ENCODE measurements around the gene PHYHD1. TPM values are rescaled to one million over a fixed set of nuclear protein-coding genes. Genes with fewer than 3 reads are reported as not detected.

The PHYHD1 gene
- polyA plus RNA-seq, 1 of the 3 experiments (the other 2 are of a cell fraction), result not detected

DNA sequence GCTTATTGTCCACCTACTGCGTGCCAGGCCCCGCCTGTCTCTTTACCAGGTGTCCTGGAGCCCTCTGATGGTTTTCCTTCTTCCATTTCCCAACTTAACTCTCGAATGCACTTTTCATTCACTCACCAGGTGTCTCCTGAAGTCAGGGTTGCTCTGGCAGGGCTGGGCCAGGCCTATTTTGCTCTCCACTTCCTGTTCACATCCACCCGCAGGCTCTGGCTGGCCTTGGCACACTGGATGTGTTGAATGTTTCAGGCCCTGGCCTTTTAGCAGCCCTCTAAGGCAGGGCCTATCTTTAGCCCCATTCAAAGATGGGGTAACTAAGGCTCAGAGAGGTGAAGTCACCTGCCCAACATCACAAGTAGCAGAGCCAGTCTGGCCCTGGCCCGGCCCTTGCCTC lies 22.4 kb upstream of the PHYHD1 start:
- Histone ChIP-seq H3K79me2 (ENCODE audit: insufficient read depth) (peaks cover 85% of the 10 kb centered on the region; the same call in 1 of the 2 replicates), H3F3A (replicated peaks; ENCODE audit: insufficient read depth) (peaks cover 1% of the 10 kb centered on the region), H3K36me3 (replicated peaks in 1 of 2; ENCODE audit: control insufficient read depth in 1 of 2, insufficient read depth in 2 of 2, low read length in 1 of 2) (peaks cover 4 to 28% of the 10 kb centered on the region in 2 experiments), H3K9me3 (no peaks in the 10 kb centered on the region), H3K9ac (no peak overlapping the region), H3K27me3 (ENCODE audit: insufficient read depth) (no peaks in the 10 kb centered on the region), H3K4me2 (no peak overlapping the region), H2AFZ (ENCODE audit: low read depth) (no peak overlapping the region), H3K4me1 (ENCODE audit: control insufficient read depth in 1 of 2, insufficient read depth in 2 of 2, low read depth in 1 of 2, low read length in 1 of 2) (peaks cover 0 to 5% of the 10 kb centered on the region in 2 experiments; a peak in 1 of 4 replicates), H3K9me2 (no peaks in the 10 kb centered on the region), H3K27ac (ENCODE audit: low read depth in 2 of 2, low read length in 1 of 2) (no peak overlapping the region), H3K4me3 (ENCODE audit: low read depth in 2 of 2, low read length in 1 of 2) (no peak overlapping the region), H4K20me1 (ENCODE audit: insufficient read depth) (no peaks in the 10 kb centered on the region)
- WGBS (ENCODE audit: low lambda C conversion rate), result 93% methylated on average over 4 of the region's 5 CpGs
- POLR2A ChIA-PET, result no interaction called here
- TF ChIP-seq RCOR1 (IDR thresholded peaks at IDR 0.05; ENCODE audit: low read length) (no peak), TAF1 (IDR thresholded peaks at IDR 0.05; ENCODE audit: borderline replicate concordance, low read depth, low read length) (no peak), JUND (IDR thresholded peaks at IDR 0.05) (no peak), FOXM1 (IDR thresholded peaks at IDR 0.05; ENCODE audit: low read depth) (no peak), TCF12 (IDR thresholded peaks at IDR 0.05) (no peak), NFIC (IDR thresholded peaks at IDR 0.05; ENCODE audit: borderline replicate concordance) (no peak), MXI1 (IDR thresholded peaks at IDR 0.05; ENCODE audit: low read depth, low read length) (no peak), SIN3A (IDR thresholded peaks at IDR 0.05; ENCODE audit: borderline replicate concordance, low read depth, low read length) (no peak), MEF2A (IDR thresholded peaks at IDR 0.05; ENCODE audit: borderline replicate concordance, low read depth) (no peak), YY1 (IDR thresholded peaks at IDR 0.05; ENCODE audit: low read depth) (no peak)
- TF ChIP-seq, protein P1, sequence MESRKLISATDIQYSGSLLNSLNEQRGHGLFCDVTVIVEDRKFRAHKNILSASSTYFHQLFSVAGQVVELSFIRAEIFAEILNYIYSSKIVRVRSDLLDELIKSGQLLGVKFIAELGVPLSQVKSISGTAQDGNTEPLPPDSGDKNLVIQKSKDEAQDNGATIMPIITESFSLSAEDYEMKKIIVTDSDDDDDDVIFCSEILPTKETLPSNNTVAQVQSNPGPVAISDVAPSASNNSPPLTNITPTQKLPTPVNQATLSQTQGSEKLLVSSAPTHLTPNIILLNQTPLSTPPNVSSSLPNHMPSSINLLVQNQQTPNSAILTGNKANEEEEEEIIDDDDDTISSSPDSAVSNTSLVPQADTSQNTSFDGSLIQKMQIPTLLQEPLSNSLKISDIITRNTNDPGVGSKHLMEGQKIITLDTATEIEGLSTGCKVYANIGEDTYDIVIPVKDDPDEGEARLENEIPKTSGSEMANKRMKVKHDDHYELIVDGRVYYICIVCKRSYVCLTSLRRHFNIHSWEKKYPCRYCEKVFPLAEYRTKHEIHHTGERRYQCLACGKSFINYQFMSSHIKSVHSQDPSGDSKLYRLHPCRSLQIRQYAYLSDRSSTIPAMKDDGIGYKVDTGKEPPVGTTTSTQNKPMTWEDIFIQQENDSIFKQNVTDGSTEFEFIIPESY (IDR thresholded peaks at IDR 0.05; ENCODE audit: borderline replicate concordance, low read depth), result no peak
- TF ChIP-seq, protein P2, sequence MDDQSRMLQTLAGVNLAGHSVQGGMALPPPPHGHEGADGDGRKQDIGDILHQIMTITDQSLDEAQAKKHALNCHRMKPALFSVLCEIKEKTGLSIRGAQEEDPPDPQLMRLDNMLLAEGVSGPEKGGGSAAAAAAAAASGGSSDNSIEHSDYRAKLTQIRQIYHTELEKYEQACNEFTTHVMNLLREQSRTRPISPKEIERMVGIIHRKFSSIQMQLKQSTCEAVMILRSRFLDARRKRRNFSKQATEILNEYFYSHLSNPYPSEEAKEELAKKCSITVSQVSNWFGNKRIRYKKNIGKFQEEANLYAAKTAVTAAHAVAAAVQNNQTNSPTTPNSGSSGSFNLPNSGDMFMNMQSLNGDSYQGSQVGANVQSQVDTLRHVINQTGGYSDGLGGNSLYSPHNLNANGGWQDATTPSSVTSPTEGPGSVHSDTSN (IDR thresholded peaks at IDR 0.05), result no peak
- TF ChIP-seq, protein P3, sequence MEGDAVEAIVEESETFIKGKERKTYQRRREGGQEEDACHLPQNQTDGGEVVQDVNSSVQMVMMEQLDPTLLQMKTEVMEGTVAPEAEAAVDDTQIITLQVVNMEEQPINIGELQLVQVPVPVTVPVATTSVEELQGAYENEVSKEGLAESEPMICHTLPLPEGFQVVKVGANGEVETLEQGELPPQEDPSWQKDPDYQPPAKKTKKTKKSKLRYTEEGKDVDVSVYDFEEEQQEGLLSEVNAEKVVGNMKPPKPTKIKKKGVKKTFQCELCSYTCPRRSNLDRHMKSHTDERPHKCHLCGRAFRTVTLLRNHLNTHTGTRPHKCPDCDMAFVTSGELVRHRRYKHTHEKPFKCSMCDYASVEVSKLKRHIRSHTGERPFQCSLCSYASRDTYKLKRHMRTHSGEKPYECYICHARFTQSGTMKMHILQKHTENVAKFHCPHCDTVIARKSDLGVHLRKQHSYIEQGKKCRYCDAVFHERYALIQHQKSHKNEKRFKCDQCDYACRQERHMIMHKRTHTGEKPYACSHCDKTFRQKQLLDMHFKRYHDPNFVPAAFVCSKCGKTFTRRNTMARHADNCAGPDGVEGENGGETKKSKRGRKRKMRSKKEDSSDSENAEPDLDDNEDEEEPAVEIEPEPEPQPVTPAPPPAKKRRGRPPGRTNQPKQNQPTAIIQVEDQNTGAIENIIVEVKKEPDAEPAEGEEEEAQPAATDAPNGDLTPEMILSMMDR (IDR thresholded peaks at IDR 0.05), result no peak
- TF ChIP-seq, protein P4, sequence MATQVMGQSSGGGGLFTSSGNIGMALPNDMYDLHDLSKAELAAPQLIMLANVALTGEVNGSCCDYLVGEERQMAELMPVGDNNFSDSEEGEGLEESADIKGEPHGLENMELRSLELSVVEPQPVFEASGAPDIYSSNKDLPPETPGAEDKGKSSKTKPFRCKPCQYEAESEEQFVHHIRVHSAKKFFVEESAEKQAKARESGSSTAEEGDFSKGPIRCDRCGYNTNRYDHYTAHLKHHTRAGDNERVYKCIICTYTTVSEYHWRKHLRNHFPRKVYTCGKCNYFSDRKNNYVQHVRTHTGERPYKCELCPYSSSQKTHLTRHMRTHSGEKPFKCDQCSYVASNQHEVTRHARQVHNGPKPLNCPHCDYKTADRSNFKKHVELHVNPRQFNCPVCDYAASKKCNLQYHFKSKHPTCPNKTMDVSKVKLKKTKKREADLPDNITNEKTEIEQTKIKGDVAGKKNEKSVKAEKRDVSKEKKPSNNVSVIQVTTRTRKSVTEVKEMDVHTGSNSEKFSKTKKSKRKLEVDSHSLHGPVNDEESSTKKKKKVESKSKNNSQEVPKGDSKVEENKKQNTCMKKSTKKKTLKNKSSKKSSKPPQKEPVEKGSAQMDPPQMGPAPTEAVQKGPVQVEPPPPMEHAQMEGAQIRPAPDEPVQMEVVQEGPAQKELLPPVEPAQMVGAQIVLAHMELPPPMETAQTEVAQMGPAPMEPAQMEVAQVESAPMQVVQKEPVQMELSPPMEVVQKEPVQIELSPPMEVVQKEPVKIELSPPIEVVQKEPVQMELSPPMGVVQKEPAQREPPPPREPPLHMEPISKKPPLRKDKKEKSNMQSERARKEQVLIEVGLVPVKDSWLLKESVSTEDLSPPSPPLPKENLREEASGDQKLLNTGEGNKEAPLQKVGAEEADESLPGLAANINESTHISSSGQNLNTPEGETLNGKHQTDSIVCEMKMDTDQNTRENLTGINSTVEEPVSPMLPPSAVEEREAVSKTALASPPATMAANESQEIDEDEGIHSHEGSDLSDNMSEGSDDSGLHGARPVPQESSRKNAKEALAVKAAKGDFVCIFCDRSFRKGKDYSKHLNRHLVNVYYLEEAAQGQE (IDR thresholded peaks at IDR 0.05; ENCODE audit: low read depth, low read length), result no peak
- CTCF ChIA-PET, result interaction anchor here (0.9 to 1.0 kb wide), 2 partner anchors 29 to 30 kb away, joined by 3 read pairs; no protein-coding TSS in a partner anchor
- DNase-seq, result no peak

Measured in SK-N-SH (cell line).